ENCODE measurements around the gene CARD10. TPM values are rescaled to one million over a fixed set of nuclear protein-coding genes. Genes with fewer than 3 reads are reported as not detected.

The CARD10 gene
- total and polyA plus RNA-seq, 8 donors = 9.9 to 30.2 (median 13.9) TPM

GRCh38 chr22:37515901-37516300, 3.3 kb downstream of the CARD10 start:
- DNase-seq (peak in 1 of 6 donors; percentile 59), ATAC-seq (no peak), FAIRE-seq (no peak)
- Histone ChIP-seq H3K27ac (no peak overlapping the region), H3K4me1 (peaks cover 4 to 8% (median 6%) of the 10 kb centered on the region in 3 donors), H3K36me3 (no peaks in the 10 kb centered on the region), H3K27me3 (no peaks in the 10 kb centered on the region), H3K9me3 (no peaks in the 10 kb centered on the region), H3K4me3 (no peak overlapping the region)
- intact Hi-C loops (cut with DNase I) = no loop called here
- TF ChIP-seq CTCF (IDR thresholded peaks at IDR 0.05) = no peak
- 92 to 94% methylated on average over 23 of the region's 23 CpGs for WGBS, 2 donors

GRCh38 chr22:37514526-37515051, 4.6 kb downstream of the CARD10 start:
- intact Hi-C loops (cut with DNase I) = no loop called here
- H3K27me3 ChIP-seq = no peaks in the 10 kb centered on the region
- peaks cover 4 to 8% (median 6%) of the 10 kb centered on the region in 3 donors for H3K4me1 ChIP-seq
- no peaks in the 10 kb centered on the region for H3K36me3 ChIP-seq
- FAIRE-seq (no peak), DNase-seq (peak in 2 of 6 donors; percentile 46 to 49), ATAC-seq (peak in 1 of 4 donors; percentile 6)
- no peak for TF ChIP-seq CTCF (IDR thresholded peaks at IDR 0.05)
- peak overlapping the region in 3 of 4 donors; percentile 5 to 47 (median 26) for H3K27ac ChIP-seq
- WGBS, 2 donors = 51 to 56% methylated on average over 15 of the region's 15 CpGs
- no peaks in the 10 kb centered on the region for H3K9me3 ChIP-seq
- H3K4me3 ChIP-seq = no peak overlapping the region

- 83 to 91% methylated on average over 6 of the region's 6 CpGs for WGBS, 2 donors
- Histone ChIP-seq H3K9me3 (no peaks in the 10 kb centered on the region), H3K27ac (peak overlapping the region; percentile 66 to 87 (median 70)), H3K36me3 (peaks cover 0 to 6% (median 4%) of the 10 kb centered on the region in 3 donors), H3K4me1 (peaks cover 4 to 8% (median 6%) of the 10 kb centered on the region in 3 donors), H3K4me3 (no peak overlapping the region), H3K27me3 (no peaks in the 10 kb centered on the region)
- FAIRE-seq = no peak
- intact Hi-C loops (cut with DNase I) = no loop called here
- ATAC-seq = no peak
- peak in 2 of 6 donors; percentile 2 to 10 for DNase-seq
- TF ChIP-seq CTCF (IDR thresholded peaks at IDR 0.05) = no peak
Measured at GRCh38 chr22:37511395-37512104, 7.7 kb downstream of the CARD10 start.

GRCh38 chr22:37510091-37510490, 9.1 kb downstream of the CARD10 start:
- peak in 2 of 6 donors; percentile 24 to 63 for DNase-seq
- no peak for TF ChIP-seq CTCF (IDR thresholded peaks at IDR 0.05)
- H3K36me3 ChIP-seq = peaks cover 0 to 14% (median 4%) of the 10 kb centered on the region in 3 donors
- intact Hi-C loops (cut with DNase I) = no loop called here
- no peaks in the 10 kb centered on the region for H3K9me3 ChIP-seq
- no peak for FAIRE-seq
- no peak overlapping the region for H3K4me3 ChIP-seq
- H3K27ac ChIP-seq = peak overlapping the region in 2 of 4 donors; percentile 36 to 41
- 65 to 67% methylated on average over 10 of the region's 10 CpGs for WGBS, 2 donors
- H3K4me1 ChIP-seq = peaks cover 4 to 6% (median 5%) of the 10 kb centered on the region in 3 donors
- no peaks in the 10 kb centered on the region for H3K27me3 ChIP-seq
- ATAC-seq = no peak

Measured in pancreas (tissue), 10 donors.